Uterus (tissue), 2 donors: ENCODE data around the gene NECTIN2.

Experiments
- CTCF ChIP-seq, 4 experiments: fragments of 200-600 bp in 2 of 4; fragments of 450-650 bp in 2 of 4; sonication (generic) in 2 of 4; IDR thresholded peaks; one replicate each; pipeline ENCODE4 v1.5.1; 2016 to 2019; ENCODE audit warnings: antibody characterized with exemption in 4 of 4, mild to moderate bottlenecking in 2 of 4, moderate library complexity in 1 of 4
- POLR2A ChIP-seq, 2 donors: fragments of 450-650 bp; IDR thresholded peaks; one replicate each; pipeline ENCODE4 v1.6.1; 2016; ENCODE audit warnings: antibody characterized with exemption in 2 of 2, mild to moderate bottlenecking in 1 of 2, moderate library complexity in 1 of 2

GRCh38 chr19:44811122-44811419 lies 35.0 kb upstream of the NECTIN2 start:
- TF ChIP-seq CTCF (IDR thresholded peaks at IDR 0.05) (no peak), POLR2A (IDR thresholded peaks at IDR 0.05) (no peak)
